ENCODE results near the gene GGA3.

GGA3 gene

DNA sequence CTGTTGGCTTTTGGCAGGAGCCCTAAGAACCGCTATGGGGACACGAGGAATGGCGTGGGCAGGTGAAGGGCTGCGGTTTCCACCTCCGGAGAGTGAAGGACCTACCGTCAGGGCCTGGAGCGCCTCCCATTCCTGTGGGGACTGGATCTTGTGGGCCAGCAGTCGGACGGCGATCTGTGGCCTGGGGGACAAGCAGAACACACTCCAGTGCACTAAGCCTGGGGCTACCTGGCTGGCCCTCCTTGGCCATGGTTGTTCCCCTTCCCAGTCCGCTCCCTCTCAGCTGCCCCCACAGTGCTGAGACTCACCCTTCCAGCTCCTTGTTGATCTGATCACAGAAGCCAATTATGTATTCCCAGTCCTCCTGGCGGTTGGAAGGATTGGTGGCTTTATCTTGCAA lies 15.0 kb downstream of the GGA3 start:
- Histone ChIP-seq H3K36me3 (ENCODE audit: control insufficient read depth in 4 of 4, insufficient read depth in 4 of 4, low read length in 3 of 4) (peaks cover 2 to 57% (median 48%) of the 10 kb centered on the region in 4 experiments), H3K27me3 (replicated peaks in 2 of 5; ENCODE audit: control insufficient read depth in 4 of 5, insufficient read depth in 5 of 5, low read length in 4 of 5) (no peaks in the 10 kb centered on the region), H3K4me1 (ENCODE audit: control extremely low read depth in 1 of 4, control insufficient read depth in 4 of 4, insufficient read depth in 4 of 4, low read length in 3 of 4) (peaks cover 0 to 5% (median 2%) of the 10 kb centered on the region in 4 experiments), H3K27ac (ENCODE audit: insufficient read depth in 1 of 2, low read depth in 1 of 2, low read length in 2 of 2, poor library complexity in 1 of 2, severe bottlenecking in 2 of 2) (no peak overlapping the region), H3K4me3 (ENCODE audit: control insufficient read depth in 1 of 7, extremely low read depth in 1 of 7, insufficient read depth in 4 of 7, low read depth in 2 of 7, low read length in 6 of 7) (no peak overlapping the region), H3K9me3 (ENCODE audit: control extremely low read depth in 1 of 5, control insufficient read depth in 4 of 5, insufficient read depth in 2 of 5, low read depth in 1 of 5, low read length in 4 of 5) (no peaks in the 10 kb centered on the region)
- CTCF ChIA-PET, result interaction anchor here (0.6 to 1.1 kb wide), 5 partner anchors 16 to 185 kb away, joined by 3 to 4 read pairs (median 3); no protein-coding TSS in a partner anchor
- no peak for DNase-seq
- POLR2A ChIA-PET, result no interaction called here
- 94% methylated on average over 11 of the region's 12 CpGs for WGBS (ENCODE audit: insufficient coverage)

- H3K4me3 ChIP-seq (ENCODE audit: control insufficient read depth in 1 of 7, extremely low read depth in 1 of 7, insufficient read depth in 4 of 7, low read depth in 2 of 7, low read length in 6 of 7), result no peak overlapping the region
- 90% methylated on average over 6 of the region's 6 CpGs for WGBS (ENCODE audit: insufficient coverage)
- peaks cover 0 to 5% (median 0%) of the 10 kb centered on the region in 4 experiments for H3K4me1 ChIP-seq (ENCODE audit: control extremely low read depth in 1 of 4, control insufficient read depth in 4 of 4, insufficient read depth in 4 of 4, low read length in 3 of 4)
- H3K36me3 ChIP-seq (ENCODE audit: control insufficient read depth in 4 of 4, insufficient read depth in 4 of 4, low read length in 3 of 4), result peaks cover 4 to 71% (median 58%) of the 10 kb centered on the region in 4 experiments
- DNase-seq, result no peak
- ChIA-PET POLR2A (interaction anchor here (1.1 kb wide), 1 partner anchor 16 kb away, joined by 4 read pairs; no protein-coding TSS in a partner anchor), CTCF (interaction anchor here (0.5 to 2.0 kb wide), 4 partner anchors 15 to 261 kb away, joined by 3 to 9 read pairs (median 4); partner anchors contain the start of gene MIF4GD)
- H3K27me3 ChIP-seq (replicated peaks in 2 of 5; ENCODE audit: control insufficient read depth in 4 of 5, insufficient read depth in 5 of 5, low read length in 4 of 5), result no peaks in the 10 kb centered on the region
- no peaks in the 10 kb centered on the region for H3K9me3 ChIP-seq (ENCODE audit: control extremely low read depth in 1 of 5, control insufficient read depth in 4 of 5, insufficient read depth in 2 of 5, low read depth in 1 of 5, low read length in 4 of 5)
- H3K27ac ChIP-seq (ENCODE audit: insufficient read depth in 1 of 2, low read depth in 1 of 2, low read length in 2 of 2, poor library complexity in 1 of 2, severe bottlenecking in 2 of 2), result no peak overlapping the region
Observed at GRCh38 chr17:75245011-75245410, 16.4 kb downstream of the GGA3 start.

DNA sequence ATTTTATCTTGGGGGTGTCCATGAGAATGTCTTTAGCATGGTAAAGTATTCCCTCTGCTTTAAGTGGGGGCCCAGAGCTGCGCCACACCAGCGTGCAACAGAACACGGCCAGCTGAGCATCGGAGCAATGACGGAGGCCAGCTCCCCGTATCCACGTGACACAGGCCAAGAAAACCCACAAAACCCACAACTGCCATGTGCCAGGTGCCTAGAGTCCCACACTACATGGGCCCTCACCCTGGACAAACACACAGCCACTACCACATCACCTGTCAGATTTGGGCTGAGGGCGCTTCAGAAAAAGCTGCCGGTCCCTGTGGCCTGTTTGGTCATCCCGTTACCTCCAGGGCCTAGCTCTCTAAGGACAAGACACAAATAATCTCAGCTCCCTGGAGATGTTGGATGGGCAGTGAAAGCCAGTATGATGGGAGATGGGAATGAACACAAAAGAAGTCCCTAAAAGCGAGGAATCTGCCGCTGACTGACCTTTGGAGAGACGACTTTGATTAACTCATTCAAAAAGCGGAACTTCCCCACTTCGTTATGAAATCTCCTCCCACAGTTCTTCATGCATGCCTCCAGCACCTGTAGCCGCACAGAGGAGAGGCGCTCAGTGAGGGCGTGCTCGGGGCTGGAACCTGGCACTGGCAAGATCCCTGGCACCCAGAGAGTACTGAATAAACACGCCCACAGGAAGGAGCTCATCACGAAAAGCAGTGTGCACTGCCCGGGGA lies 17.1 kb downstream of the GGA3 start:
- H3K36me3 ChIP-seq (ENCODE audit: control insufficient read depth in 4 of 4, insufficient read depth in 4 of 4, low read length in 3 of 4), result peaks cover 4 to 77% (median 64%) of the 10 kb centered on the region in 4 experiments
- no peaks in the 10 kb centered on the region for H3K9me3 ChIP-seq (ENCODE audit: control extremely low read depth in 1 of 5, control insufficient read depth in 4 of 5, insufficient read depth in 2 of 5, low read depth in 1 of 5, low read length in 4 of 5)
- ChIA-PET CTCF (interaction anchor here (0.5 to 7.5 kb wide), 5 partner anchors 14 to 260 kb away, joined by 3 to 50 read pairs (median 5); partner anchors contain the start of gene MIF4GD), POLR2A (interaction anchor here (1.1 kb wide), 1 partner anchor 16 kb away, joined by 4 read pairs; no protein-coding TSS in a partner anchor)
- H3K27ac ChIP-seq (ENCODE audit: insufficient read depth in 1 of 2, low read depth in 1 of 2, low read length in 2 of 2, poor library complexity in 1 of 2, severe bottlenecking in 2 of 2), result no peak overlapping the region
- 87% methylated on average over 19 of the region's 22 CpGs for WGBS (ENCODE audit: insufficient coverage)
- H3K4me1 ChIP-seq (ENCODE audit: control extremely low read depth in 1 of 4, control insufficient read depth in 4 of 4, insufficient read depth in 4 of 4, low read length in 3 of 4), result peaks cover 0 to 5% (median 0%) of the 10 kb centered on the region in 4 experiments
- H3K27me3 ChIP-seq (replicated peaks in 2 of 5; ENCODE audit: control insufficient read depth in 4 of 5, insufficient read depth in 5 of 5, low read length in 4 of 5), result no peaks in the 10 kb centered on the region
- no peak overlapping the region for H3K4me3 ChIP-seq (ENCODE audit: control insufficient read depth in 1 of 7, extremely low read depth in 1 of 7, insufficient read depth in 4 of 7, low read depth in 2 of 7, low read length in 6 of 7)
- DNase-seq, result peak in 2 of 3 donors; percentile 39 to 49

- H3K9me3 ChIP-seq (ENCODE audit: control extremely low read depth in 1 of 5, control insufficient read depth in 4 of 5, insufficient read depth in 2 of 5, low read depth in 1 of 5, low read length in 4 of 5), result no peaks in the 10 kb centered on the region
Observed at GRCh38 chr17:75242461-75243042, 18.9 kb downstream of the GGA3 start.

GRCh38 chr17:75241996-75242460 lies 19.4 kb downstream of the GGA3 start:
- Histone ChIP-seq H3K27ac (ENCODE audit: insufficient read depth in 1 of 2, low read depth in 1 of 2, low read length in 2 of 2, poor library complexity in 1 of 2, severe bottlenecking in 2 of 2) (no peak overlapping the region), H3K4me1 (ENCODE audit: control extremely low read depth in 1 of 4, control insufficient read depth in 4 of 4, insufficient read depth in 4 of 4, low read length in 3 of 4) (peaks cover 0 to 5% (median 0%) of the 10 kb centered on the region in 4 experiments), H3K9me3 (ENCODE audit: control extremely low read depth in 1 of 5, control insufficient read depth in 4 of 5, insufficient read depth in 2 of 5, low read depth in 1 of 5, low read length in 4 of 5) (no peaks in the 10 kb centered on the region), H3K36me3 (ENCODE audit: control insufficient read depth in 4 of 4, insufficient read depth in 4 of 4, low read length in 3 of 4) (peaks cover 7 to 95% (median 77%) of the 10 kb centered on the region in 4 experiments), H3K4me3 (ENCODE audit: control insufficient read depth in 1 of 7, extremely low read depth in 1 of 7, insufficient read depth in 4 of 7, low read depth in 2 of 7, low read length in 6 of 7) (no peak overlapping the region), H3K27me3 (replicated peaks in 2 of 5; ENCODE audit: control insufficient read depth in 4 of 5, insufficient read depth in 5 of 5, low read length in 4 of 5) (no peaks in the 10 kb centered on the region)
- 94% methylated on average over 15 of the region's 15 CpGs for WGBS (ENCODE audit: insufficient coverage)
- ChIA-PET POLR2A (no interaction called here), CTCF (interaction anchor here (1.2 to 7.5 kb wide), 5 partner anchors 7 to 42 kb away, joined by 3 to 50 read pairs (median 27); partner anchors contain the start of genes GGA3, MIF4GD and MRPS7)
- DNase-seq, result no peak

More at GRCh38 chr17:75242461-75243042, 18.9 kb downstream of the GGA3 start:
- H3K4me3 ChIP-seq (ENCODE audit: control insufficient read depth in 1 of 7, extremely low read depth in 1 of 7, insufficient read depth in 4 of 7, low read depth in 2 of 7, low read length in 6 of 7), result no peak overlapping the region
- H3K27me3 ChIP-seq (replicated peaks in 2 of 5; ENCODE audit: control insufficient read depth in 4 of 5, insufficient read depth in 5 of 5, low read length in 4 of 5), result no peaks in the 10 kb centered on the region
- 98% methylated on average over 15 of the region's 17 CpGs for WGBS (ENCODE audit: insufficient coverage)
- H3K27ac ChIP-seq (ENCODE audit: insufficient read depth in 1 of 2, low read depth in 1 of 2, low read length in 2 of 2, poor library complexity in 1 of 2, severe bottlenecking in 2 of 2), result peak overlapping the region in 1 of 2 experiments; percentile 5
- ChIA-PET CTCF (interaction anchor here (1.2 to 7.5 kb wide), 4 partner anchors 12 to 43 kb away, joined by 3 to 50 read pairs (median 20); partner anchors contain the start of genes GGA3, MIF4GD and MRPS7), POLR2A (no interaction called here)
- H3K4me1 ChIP-seq (ENCODE audit: control extremely low read depth in 1 of 4, control insufficient read depth in 4 of 4, insufficient read depth in 4 of 4, low read length in 3 of 4), result peaks cover 0 to 5% (median 0%) of the 10 kb centered on the region in 4 experiments
- DNase-seq, result no peak
- peaks cover 4 to 91% (median 72%) of the 10 kb centered on the region in 4 experiments for H3K36me3 ChIP-seq (ENCODE audit: control insufficient read depth in 4 of 4, insufficient read depth in 4 of 4, low read length in 3 of 4)

GRCh38 chr17:75241502-75241901 lies 19.9 kb downstream of the GGA3 start:
- no peak overlapping the region for H3K27ac ChIP-seq (ENCODE audit: insufficient read depth in 1 of 2, low read depth in 1 of 2, low read length in 2 of 2, poor library complexity in 1 of 2, severe bottlenecking in 2 of 2)
- peaks cover 7 to 97% (median 79%) of the 10 kb centered on the region in 4 experiments for H3K36me3 ChIP-seq (ENCODE audit: control insufficient read depth in 4 of 4, insufficient read depth in 4 of 4, low read length in 3 of 4)
- no peak for DNase-seq
- POLR2A ChIA-PET, result no interaction called here
- peaks cover 0 to 5% (median 0%) of the 10 kb centered on the region in 4 experiments for H3K4me1 ChIP-seq (ENCODE audit: control extremely low read depth in 1 of 4, control insufficient read depth in 4 of 4, insufficient read depth in 4 of 4, low read length in 3 of 4)
- no peaks in the 10 kb centered on the region for H3K9me3 ChIP-seq (ENCODE audit: control extremely low read depth in 1 of 5, control insufficient read depth in 4 of 5, insufficient read depth in 2 of 5, low read depth in 1 of 5, low read length in 4 of 5)
- no peaks in the 10 kb centered on the region for H3K27me3 ChIP-seq (replicated peaks in 2 of 5; ENCODE audit: control insufficient read depth in 4 of 5, insufficient read depth in 5 of 5, low read length in 4 of 5)
- 98% methylated on average over 6 of the region's 9 CpGs for WGBS (ENCODE audit: insufficient coverage)
- no peak overlapping the region for H3K4me3 ChIP-seq (ENCODE audit: control insufficient read depth in 1 of 7, extremely low read depth in 1 of 7, insufficient read depth in 4 of 7, low read depth in 2 of 7, low read length in 6 of 7)
- CTCF ChIA-PET, result interaction anchor here (0.6 to 7.5 kb wide), 10 partner anchors 7 to 277 kb away, joined by 3 to 50 read pairs (median 14); partner anchors contain the start of genes GGA3, MIF4GD and MRPS7

Measured in common myeloid progenitor, CD34-positive (primary cell).